CD4-positive, alpha-beta T cell treated with Interleukin-2 at 100 ng/mL for 4 hours (primary cell): ENCODE results near the gene ZNF638.
A peak's percentile ranks its signal among the peaks of the same experiment; 100 is the strongest.

Source experiments
- DNase-seq: peaks from one replicate; pipeline ENCODE4 v3.0.0-alpha.2; 2020; ENCODE audit warnings: low spot score

ZNF638 gene

GRCh38 chr2:71333619-71334018, 2.0 kb downstream of the ZNF638 start:
- DNase-seq, result no peak

- no peak for DNase-seq
Observed at GRCh38 chr2:71336384-71336783, 4.8 kb downstream of the ZNF638 start.

GRCh38 chr2:71336802-71337201, 5.2 kb downstream of the ZNF638 start:
- no peak for DNase-seq

- DNase-seq, result no peak
Observed at GRCh38 chr2:71337776-71338175, 6.2 kb downstream of the ZNF638 start.

- DNase-seq, result no peak
Observed at GRCh38 chr2:71339685-71340084, 8.1 kb downstream of the ZNF638 start.

- no peak for DNase-seq
Observed at GRCh38 chr2:71340176-71340575, 8.6 kb downstream of the ZNF638 start.

GRCh38 chr2:71341645-71342044, 10.1 kb downstream of the ZNF638 start:
- DNase-seq, result no peak

GRCh38 chr2:71346065-71346464, 14.5 kb downstream of the ZNF638 start:
- no peak for DNase-seq

GRCh38 chr2:71347517-71347916, 15.9 kb downstream of the ZNF638 start:
- peak; percentile 14 for DNase-seq

GRCh38 chr2:71348302-71348701, 16.7 kb downstream of the ZNF638 start:
- DNase-seq, result no peak

GRCh38 chr2:71353248-71353647, 21.7 kb downstream of the ZNF638 start:
- DNase-seq, result no peak

- no peak for DNase-seq
Observed at GRCh38 chr2:71358931-71359671, 27.5 kb downstream of the ZNF638 start.

GRCh38 chr2:71360434-71360975, 28.9 kb downstream of the ZNF638 start:
- no peak for DNase-seq

GRCh38 chr2:71361631-71362030, 30.0 kb downstream of the ZNF638 start:
- no peak for DNase-seq

- no peak for DNase-seq
Observed at GRCh38 chr2:71362447-71362846, 30.9 kb downstream of the ZNF638 start.

- no peak for DNase-seq
Observed at GRCh38 chr2:71370015-71370414, 38.4 kb downstream of the ZNF638 start.

- no peak for DNase-seq
Observed at GRCh38 chr2:71372042-71372441, 40.5 kb downstream of the ZNF638 start.

GRCh38 chr2:71379086-71379485, 47.5 kb downstream of the ZNF638 start:
- DNase-seq, result no peak

- DNase-seq, result no peak
Observed at GRCh38 chr2:71380665-71381064, 49.1 kb downstream of the ZNF638 start.

GRCh38 chr2:71385012-71385411, 53.4 kb downstream of the ZNF638 start:
- no peak for DNase-seq

- no peak for DNase-seq
Observed at GRCh38 chr2:71388214-71388613, 56.6 kb downstream of the ZNF638 start.

- DNase-seq, result no peak
Observed at GRCh38 chr2:71389384-71390072, 57.9 kb downstream of the ZNF638 start.

GRCh38 chr2:71393216-71393615, 61.6 kb downstream of the ZNF638 start:
- no peak for DNase-seq
